ENCODE measurements around the gene PAK4. TPM values are rescaled to one million over a fixed set of nuclear protein-coding genes. Genes with fewer than 3 reads are reported as not detected.
A peak's percentile ranks its signal among the peaks of the same experiment; 100 is the strongest.

PAK4 gene
- polyA plus RNA-seq, 1 of the 3 experiments (the other 2 are of a cell fraction): 36.4 TPM

DNA sequence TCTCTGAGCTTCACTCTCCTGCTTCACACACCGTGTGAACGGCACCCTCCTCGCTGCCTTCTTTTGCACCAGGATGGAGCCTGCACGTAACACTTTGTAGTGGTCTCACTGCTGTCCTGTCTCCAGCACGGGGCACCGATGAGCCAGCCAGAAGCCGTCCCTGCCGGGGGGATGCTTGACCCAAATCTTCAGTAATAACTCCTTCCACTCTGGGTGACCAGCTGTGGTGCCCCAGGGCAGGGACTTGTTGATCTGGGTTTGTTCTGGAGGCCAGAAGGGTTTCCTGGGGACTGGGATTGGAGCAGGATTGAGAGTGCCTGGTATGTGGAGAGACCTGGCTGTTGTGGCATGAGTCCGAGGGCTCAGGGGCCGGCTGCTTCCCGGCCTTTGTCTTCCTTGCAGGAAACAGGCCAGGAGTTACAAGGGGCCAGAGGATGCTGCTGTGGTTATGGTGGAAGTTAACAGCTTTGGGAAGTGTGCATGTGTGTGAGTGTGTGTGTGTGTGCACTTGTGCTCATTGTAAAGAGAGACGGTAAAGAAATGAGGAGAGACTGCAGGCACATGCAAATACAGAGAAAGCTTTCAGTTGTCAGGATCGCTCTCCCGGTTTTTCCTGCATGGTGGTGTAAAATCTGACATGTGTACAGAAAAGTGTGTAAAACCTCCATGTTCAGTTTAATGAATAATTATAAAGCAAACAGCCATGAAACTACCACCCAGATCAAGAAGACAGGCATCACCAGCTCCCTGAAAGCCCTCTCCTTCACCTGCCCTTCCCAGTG, 18.9 kb downstream of the PAK4 start:
- Histone ChIP-seq H3K9ac (no peak overlapping the region), H3K9me3 (no peaks in the 10 kb centered on the region), H3K27ac (ENCODE audit: low read depth in 2 of 2, low read length in 1 of 2) (peak overlapping the region in 1 of 2 experiments; percentile 82; a peak in 2 of 4 replicates), H3K27me3 (ENCODE audit: insufficient read depth) (no peaks in the 10 kb centered on the region), H3K36me3 (replicated peaks in 1 of 2; ENCODE audit: control insufficient read depth in 1 of 2, insufficient read depth in 2 of 2, low read length in 1 of 2) (peaks cover 0 to 8% of the 10 kb centered on the region in 2 experiments), H3K79me2 (ENCODE audit: insufficient read depth) (peaks cover 92% of the 10 kb centered on the region), H3K4me1 (ENCODE audit: control insufficient read depth in 1 of 2, insufficient read depth in 2 of 2, low read depth in 1 of 2, low read length in 1 of 2) (peaks cover 2 to 43% of the 10 kb centered on the region in 2 experiments; a peak in 3 of 4 replicates), H3K9me2 (no peaks in the 10 kb centered on the region), H3F3A (replicated peaks; ENCODE audit: insufficient read depth) (no peaks in the 10 kb centered on the region), H4K20me1 (ENCODE audit: insufficient read depth) (peaks cover 71% of the 10 kb centered on the region), H2AFZ (ENCODE audit: low read depth) (no peak overlapping the region), H3K4me2 (no peak overlapping the region), H3K4me3 (ENCODE audit: low read depth in 2 of 2, low read length in 1 of 2) (no peak overlapping the region)
- ChIA-PET POLR2A (interaction anchor here (0.8 kb wide), 1 partner anchor 25 kb away, joined by 3 read pairs; no protein-coding TSS in a partner anchor), CTCF (interaction anchor here (0.7 to 3.4 kb wide), 10 partner anchors 10 to 301 kb away, joined by 3 to 16 read pairs (median 4); partner anchors contain the start of gene SUPT5H)
- TF ChIP-seq ELF1 (IDR thresholded peaks at IDR 0.05): no peak
- TF ChIP-seq, protein P1, sequence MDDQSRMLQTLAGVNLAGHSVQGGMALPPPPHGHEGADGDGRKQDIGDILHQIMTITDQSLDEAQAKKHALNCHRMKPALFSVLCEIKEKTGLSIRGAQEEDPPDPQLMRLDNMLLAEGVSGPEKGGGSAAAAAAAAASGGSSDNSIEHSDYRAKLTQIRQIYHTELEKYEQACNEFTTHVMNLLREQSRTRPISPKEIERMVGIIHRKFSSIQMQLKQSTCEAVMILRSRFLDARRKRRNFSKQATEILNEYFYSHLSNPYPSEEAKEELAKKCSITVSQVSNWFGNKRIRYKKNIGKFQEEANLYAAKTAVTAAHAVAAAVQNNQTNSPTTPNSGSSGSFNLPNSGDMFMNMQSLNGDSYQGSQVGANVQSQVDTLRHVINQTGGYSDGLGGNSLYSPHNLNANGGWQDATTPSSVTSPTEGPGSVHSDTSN (IDR thresholded peaks at IDR 0.05): no peak
- TF ChIP-seq, protein P2, sequence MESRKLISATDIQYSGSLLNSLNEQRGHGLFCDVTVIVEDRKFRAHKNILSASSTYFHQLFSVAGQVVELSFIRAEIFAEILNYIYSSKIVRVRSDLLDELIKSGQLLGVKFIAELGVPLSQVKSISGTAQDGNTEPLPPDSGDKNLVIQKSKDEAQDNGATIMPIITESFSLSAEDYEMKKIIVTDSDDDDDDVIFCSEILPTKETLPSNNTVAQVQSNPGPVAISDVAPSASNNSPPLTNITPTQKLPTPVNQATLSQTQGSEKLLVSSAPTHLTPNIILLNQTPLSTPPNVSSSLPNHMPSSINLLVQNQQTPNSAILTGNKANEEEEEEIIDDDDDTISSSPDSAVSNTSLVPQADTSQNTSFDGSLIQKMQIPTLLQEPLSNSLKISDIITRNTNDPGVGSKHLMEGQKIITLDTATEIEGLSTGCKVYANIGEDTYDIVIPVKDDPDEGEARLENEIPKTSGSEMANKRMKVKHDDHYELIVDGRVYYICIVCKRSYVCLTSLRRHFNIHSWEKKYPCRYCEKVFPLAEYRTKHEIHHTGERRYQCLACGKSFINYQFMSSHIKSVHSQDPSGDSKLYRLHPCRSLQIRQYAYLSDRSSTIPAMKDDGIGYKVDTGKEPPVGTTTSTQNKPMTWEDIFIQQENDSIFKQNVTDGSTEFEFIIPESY (IDR thresholded peaks at IDR 0.05; ENCODE audit: borderline replicate concordance, low read depth): no peak
- peak; percentile 9; the same call in 1 of the 2 replicates for TF ChIP-seq SMC3 (IDR thresholded peaks at IDR 0.05; ENCODE audit: low read depth, low read length)
- no peak for TF ChIP-seq RXRA (IDR thresholded peaks at IDR 0.05; ENCODE audit: borderline replicate concordance, low read depth)
- no peak for TF ChIP-seq YY1 (IDR thresholded peaks at IDR 0.05; ENCODE audit: low read depth)
- TF ChIP-seq TEAD4 (IDR thresholded peaks at IDR 0.05; ENCODE audit: borderline replicate concordance, insufficient read depth): no peak
- no peak for TF ChIP-seq TAF1 (IDR thresholded peaks at IDR 0.05; ENCODE audit: borderline replicate concordance, low read depth, low read length)
- peak in 1 of 2 experiments; percentile 39; a peak in 1 of 4 replicates for TF ChIP-seq EP300 (IDR thresholded peaks at IDR 0.05; ENCODE audit: borderline replicate concordance in 1 of 2, low read depth in 1 of 2, low read length in 1 of 2)
- TF ChIP-seq, protein P3, sequence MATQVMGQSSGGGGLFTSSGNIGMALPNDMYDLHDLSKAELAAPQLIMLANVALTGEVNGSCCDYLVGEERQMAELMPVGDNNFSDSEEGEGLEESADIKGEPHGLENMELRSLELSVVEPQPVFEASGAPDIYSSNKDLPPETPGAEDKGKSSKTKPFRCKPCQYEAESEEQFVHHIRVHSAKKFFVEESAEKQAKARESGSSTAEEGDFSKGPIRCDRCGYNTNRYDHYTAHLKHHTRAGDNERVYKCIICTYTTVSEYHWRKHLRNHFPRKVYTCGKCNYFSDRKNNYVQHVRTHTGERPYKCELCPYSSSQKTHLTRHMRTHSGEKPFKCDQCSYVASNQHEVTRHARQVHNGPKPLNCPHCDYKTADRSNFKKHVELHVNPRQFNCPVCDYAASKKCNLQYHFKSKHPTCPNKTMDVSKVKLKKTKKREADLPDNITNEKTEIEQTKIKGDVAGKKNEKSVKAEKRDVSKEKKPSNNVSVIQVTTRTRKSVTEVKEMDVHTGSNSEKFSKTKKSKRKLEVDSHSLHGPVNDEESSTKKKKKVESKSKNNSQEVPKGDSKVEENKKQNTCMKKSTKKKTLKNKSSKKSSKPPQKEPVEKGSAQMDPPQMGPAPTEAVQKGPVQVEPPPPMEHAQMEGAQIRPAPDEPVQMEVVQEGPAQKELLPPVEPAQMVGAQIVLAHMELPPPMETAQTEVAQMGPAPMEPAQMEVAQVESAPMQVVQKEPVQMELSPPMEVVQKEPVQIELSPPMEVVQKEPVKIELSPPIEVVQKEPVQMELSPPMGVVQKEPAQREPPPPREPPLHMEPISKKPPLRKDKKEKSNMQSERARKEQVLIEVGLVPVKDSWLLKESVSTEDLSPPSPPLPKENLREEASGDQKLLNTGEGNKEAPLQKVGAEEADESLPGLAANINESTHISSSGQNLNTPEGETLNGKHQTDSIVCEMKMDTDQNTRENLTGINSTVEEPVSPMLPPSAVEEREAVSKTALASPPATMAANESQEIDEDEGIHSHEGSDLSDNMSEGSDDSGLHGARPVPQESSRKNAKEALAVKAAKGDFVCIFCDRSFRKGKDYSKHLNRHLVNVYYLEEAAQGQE (IDR thresholded peaks at IDR 0.05; ENCODE audit: low read depth, low read length): no peak
- TF ChIP-seq, protein P4, sequence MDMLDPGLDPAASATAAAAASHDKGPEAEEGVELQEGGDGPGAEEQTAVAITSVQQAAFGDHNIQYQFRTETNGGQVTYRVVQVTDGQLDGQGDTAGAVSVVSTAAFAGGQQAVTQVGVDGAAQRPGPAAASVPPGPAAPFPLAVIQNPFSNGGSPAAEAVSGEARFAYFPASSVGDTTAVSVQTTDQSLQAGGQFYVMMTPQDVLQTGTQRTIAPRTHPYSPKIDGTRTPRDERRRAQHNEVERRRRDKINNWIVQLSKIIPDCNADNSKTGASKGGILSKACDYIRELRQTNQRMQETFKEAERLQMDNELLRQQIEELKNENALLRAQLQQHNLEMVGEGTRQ (IDR thresholded peaks at IDR 0.05; ENCODE audit: borderline replicate concordance, low read depth, low read length): no peak
- peak; percentile 69; the same call in 1 of the 2 replicates for TF ChIP-seq RCOR1 (IDR thresholded peaks at IDR 0.05; ENCODE audit: low read length)
- TF ChIP-seq MXI1 (IDR thresholded peaks at IDR 0.05; ENCODE audit: low read depth, low read length): no peak
- peak; percentile 63 for TF ChIP-seq CHD2 (IDR thresholded peaks at IDR 0.05; ENCODE audit: low read length, partially characterized antibody)
- TF ChIP-seq SIN3A (IDR thresholded peaks at IDR 0.05; ENCODE audit: borderline replicate concordance, low read depth, low read length): no peak
- TF ChIP-seq RFX5 (IDR thresholded peaks at IDR 0.05; ENCODE audit: low read length): no peak
- no peak for TF ChIP-seq FOSL2 (IDR thresholded peaks at IDR 0.05; ENCODE audit: borderline replicate concordance, low read depth)
- TF ChIP-seq FOXJ3 (CRISPR knock-in tag; IDR thresholded peaks at IDR 0.05): 0 out of 2 replicates have a peak, but pooled peaks have one; percentile 26
- no peak for TF ChIP-seq MEF2A (IDR thresholded peaks at IDR 0.05; ENCODE audit: borderline replicate concordance, low read depth)
- no peak for TF ChIP-seq FOXM1 (IDR thresholded peaks at IDR 0.05; ENCODE audit: low read depth)
- DNase-seq: peak; percentile 80
- 57% methylated on average over 13 of the region's 14 CpGs for WGBS (ENCODE audit: low lambda C conversion rate)
